ENCODE data around the gene COX20. TPM values are rescaled to one million over a fixed set of nuclear protein-coding genes. Genes with fewer than 3 reads are reported as not detected.
"Not testable (repeated sequence)": the region's sequence is repeated elsewhere in the genome, so short reads cannot be mapped to it uniquely, and the experiment has no call there.

COX20 gene
- polyA plus RNA-seq, 1 donor = 40.5 TPM

DNA sequence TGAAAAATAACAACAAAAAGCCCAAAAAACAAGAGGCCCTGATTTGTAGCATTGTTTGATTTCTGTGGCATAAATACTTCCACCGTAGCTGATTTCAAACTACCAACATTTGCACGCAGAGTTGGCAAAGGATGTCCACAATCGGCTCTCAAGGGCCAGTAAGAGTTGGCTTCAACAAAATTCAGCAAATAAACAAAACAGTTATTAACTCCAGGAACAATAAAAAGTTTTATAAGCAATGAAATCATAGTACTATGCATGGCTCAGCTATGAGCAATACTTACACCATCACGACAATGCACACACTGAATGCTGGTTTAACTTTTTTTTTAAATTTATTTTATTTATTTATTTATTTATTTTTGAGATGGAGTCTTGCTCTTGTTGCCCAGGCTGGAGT is 8.7 kb upstream of the COX20 start:
- DNase-seq = no peak

- no peak for DNase-seq
Observed at GRCh38 chr1:244830639-244831038, 4.8 kb upstream of the COX20 start.

DNA sequence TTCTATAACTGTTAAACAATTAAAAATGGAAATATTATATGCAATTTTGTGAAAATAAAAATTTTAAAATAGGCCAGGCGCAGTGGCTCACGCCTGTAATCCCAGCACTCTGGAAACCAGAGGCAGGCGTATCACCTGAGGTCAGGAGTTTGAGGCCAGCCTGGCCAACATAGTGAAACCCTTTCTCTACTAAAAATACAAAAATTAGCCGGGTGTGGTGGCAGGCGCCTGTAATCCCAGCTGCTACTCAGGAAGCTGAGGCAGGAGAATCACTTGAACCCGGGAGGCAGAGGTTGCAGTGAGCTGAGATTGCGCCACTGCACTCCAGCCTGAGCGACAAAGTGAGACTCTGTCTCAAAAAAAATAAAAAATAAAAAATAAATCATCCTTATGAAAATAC is 2.2 kb upstream of the COX20 start:
- not testable (repeated sequence) for DNase-seq

- DNase-seq = peak; percentile 80
Observed at GRCh38 chr1:244833734-244834542, 1.5 kb upstream of the COX20 start.

DNA sequence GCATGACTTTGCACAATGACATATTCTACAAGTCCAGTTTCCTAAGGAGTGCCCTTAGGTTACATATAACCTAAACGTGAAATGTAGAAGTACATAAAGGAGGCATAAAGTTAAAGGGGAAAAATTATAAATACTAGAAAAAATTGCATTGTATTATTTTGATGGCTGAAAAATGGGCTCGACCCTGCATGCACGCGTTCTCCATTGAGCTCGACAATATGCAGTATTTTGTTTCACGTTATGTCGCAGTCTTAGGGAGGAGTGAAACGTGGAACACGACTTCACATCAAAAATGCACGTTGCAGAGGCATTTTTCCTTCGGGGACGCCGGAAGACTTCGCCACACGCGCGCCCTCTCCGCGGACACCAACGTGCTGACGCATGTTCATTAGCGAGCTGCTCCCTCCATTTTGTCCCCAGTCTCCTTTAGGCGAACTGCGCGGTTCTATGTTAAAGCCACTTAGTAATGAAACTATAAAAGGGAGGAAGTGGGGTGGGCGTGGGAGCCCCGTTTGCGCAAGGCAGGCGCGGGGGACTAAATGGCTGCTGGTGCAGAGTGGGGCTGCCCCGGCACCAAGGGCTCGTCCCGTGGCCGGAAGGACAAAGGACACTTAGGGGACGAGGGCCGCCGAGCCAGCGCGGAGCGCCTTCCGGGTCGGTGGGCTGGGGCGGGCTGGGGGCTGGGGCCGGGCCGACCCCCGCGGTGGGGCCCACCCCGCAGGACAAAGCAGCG is 749 bp upstream of the COX20 start:
- DNase-seq = no peak

- peak; percentile 40 for DNase-seq
Observed at GRCh38 chr1:244836135-244836521, 670 bp downstream of the COX20 start.

- no peak for DNase-seq
Observed at GRCh38 chr1:244836584-244836983, 1.1 kb downstream of the COX20 start.

- no peak for DNase-seq
Observed at GRCh38 chr1:244837597-244838258, 2.3 kb downstream of the COX20 start.

DNA sequence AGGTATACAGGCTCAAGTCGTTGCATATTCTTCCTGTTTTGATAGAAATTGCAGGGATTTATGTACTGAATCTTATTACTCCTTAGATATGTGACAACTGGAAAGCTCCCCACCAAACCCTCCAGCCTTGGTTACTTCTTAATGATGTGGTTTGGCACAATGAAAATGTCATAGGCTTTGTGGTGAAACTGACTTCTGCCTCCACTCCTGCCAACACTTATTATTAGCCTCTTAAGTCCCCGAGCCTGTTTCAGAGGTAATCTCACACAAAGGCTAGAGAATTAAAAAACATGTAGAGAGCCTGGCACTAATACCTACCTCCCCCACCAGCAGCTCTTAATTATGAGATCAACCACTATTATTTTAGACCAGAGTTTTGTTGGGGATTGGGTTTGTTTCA is 4.2 kb downstream of the COX20 start:
- no peak for DNase-seq

DNA sequence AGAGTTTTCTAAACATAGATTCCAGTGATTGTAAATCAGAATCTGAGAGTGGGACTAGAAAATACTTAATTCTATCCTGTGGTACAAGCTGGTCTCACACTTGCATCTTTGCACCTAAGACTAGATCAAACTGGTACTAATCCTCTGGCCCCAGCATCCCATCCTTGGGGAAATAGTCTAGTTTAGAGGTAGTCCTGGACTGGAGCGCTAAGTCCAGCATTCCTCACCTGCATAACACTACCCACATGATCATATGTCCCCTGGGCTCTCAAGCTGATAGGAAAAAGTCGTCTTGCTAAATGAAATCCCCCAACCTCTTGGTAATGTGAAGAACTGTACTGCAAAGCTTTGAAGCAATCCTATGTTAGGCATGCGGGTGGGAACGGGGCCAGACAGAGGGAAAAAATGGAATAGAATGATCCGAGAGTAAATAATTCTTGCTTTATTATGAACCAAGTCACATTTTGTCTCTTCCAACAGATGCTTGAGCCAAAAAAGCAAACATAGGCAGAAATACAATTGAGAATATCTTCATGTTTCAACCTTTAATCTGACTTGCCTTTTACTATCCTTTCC is 4.8 kb downstream of the COX20 start:
- no peak for DNase-seq

GRCh38 chr1:244841273-244841927 is 5.9 kb downstream of the COX20 start:
- DNase-seq = no peak

DNA sequence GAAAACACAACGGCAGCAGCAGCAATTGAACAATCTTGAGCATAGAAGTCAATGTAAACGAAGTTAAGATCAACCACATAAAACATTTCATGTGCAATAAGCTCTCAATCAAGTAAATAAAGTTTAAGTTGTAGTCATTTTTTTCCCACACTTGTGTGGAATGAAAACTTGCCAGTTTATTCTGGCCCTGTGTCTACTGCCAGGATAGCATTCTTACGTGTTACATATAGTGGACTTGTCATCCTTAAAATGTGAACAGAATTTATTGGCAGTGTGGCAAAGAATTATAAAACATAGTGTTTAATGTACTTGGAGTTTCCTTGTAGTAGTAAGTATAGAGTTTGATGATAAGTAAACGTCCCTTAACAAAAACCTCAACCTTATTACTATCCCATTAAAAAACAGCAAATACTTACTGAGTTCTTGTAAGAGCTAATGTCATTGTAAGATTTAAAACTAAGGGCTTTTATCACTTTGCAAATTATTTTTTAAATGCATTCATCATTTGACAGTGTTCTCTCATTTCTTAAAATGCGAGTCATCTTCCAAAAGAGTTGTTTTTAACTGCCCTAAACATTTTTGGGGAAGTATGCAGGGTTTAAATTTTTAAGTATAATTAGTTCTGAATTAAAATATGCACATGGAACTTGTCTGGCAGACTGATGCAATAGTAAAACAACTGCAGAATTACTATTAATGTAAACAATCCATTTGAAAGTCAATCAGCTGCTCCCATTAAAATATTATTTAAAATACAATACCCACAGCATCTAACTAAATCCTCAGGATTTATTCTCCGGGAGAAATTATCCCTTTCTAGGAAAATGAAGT is 7.9 kb downstream of the COX20 start:
- no peak for DNase-seq

DNA sequence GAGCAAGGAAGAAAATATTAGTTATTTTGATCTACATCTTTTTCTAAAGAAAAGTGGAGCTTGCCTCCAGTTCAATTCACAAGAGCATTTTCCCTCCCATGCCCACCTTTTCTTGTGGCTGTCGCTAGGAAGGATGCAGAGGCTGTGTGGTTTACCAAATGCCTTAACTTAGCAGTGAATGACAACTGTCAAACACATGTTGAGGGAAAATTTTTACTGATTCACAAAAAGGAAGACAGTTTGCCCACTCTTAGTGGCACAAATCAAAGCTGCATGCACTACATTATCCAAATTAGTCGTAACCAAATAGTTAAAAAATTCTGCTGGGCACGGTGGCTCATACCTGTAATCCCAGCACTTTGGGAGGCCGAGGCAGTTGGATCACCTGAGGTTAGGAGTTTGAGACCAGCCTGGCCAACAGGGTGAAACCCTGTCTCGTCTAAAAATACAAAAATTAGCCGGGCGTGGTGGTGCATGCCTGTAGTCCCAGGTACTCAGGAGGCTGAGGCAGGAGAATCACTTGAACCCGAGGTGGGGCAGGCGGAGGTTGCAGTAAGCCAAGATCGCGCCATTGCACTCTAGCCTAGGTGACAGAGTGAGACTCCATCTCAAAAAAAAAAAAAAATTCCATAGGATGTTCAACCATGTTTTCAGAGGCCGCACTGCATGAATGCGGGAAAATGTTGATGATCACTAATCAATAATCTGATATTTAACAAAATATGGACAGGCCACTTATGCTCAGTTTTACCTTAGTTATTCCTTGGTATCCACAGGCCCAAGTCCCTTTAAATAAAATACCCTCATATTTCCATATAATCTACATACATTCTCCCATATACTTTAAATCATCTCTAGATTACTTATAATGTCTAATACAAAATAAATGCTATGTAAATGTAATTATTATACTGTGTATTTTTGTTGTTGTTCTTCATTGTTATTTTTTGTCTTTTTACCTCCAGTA is 9.0 kb downstream of the COX20 start:
- DNase-seq = no peak

DNA sequence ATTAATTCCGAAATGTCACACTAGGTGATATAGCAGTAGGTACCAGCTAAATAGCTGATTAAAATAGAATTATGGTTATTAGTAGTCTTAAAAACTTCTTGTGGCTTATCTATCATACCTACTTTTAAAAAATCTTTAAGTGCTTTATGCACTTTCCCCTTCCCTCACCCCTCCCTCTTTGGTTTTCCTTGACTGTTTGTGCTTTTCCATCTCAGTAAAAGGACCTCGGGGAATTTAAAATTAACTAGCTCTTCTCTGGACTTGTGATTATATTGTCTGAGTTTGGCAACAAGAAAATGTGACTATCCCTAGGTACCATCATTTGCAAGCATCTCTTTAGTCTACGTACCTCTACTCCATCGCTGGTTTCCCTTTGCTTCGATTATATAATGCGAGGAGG is 11.2 kb downstream of the COX20 start:
- DNase-seq = no peak

- DNase-seq = no peak
Observed at GRCh38 chr1:244849189-244849866, 13.9 kb downstream of the COX20 start.

- DNase-seq = no peak
Observed at GRCh38 chr1:244850099-244850852, 14.8 kb downstream of the COX20 start.

GRCh38 chr1:244850896-244851295 is 15.4 kb downstream of the COX20 start:
- no peak for DNase-seq

GRCh38 chr1:244851546-244852231 is 16.2 kb downstream of the COX20 start:
- no peak for DNase-seq

Measured in hindlimb muscle (tissue), 1 donor.